ENCODE results near the gene TM9SF4.
"Not testable (repeated sequence)": the region's sequence is repeated elsewhere in the genome, so short reads cannot be mapped to it uniquely, and the experiment has no call there.

TM9SF4 gene

DNA sequence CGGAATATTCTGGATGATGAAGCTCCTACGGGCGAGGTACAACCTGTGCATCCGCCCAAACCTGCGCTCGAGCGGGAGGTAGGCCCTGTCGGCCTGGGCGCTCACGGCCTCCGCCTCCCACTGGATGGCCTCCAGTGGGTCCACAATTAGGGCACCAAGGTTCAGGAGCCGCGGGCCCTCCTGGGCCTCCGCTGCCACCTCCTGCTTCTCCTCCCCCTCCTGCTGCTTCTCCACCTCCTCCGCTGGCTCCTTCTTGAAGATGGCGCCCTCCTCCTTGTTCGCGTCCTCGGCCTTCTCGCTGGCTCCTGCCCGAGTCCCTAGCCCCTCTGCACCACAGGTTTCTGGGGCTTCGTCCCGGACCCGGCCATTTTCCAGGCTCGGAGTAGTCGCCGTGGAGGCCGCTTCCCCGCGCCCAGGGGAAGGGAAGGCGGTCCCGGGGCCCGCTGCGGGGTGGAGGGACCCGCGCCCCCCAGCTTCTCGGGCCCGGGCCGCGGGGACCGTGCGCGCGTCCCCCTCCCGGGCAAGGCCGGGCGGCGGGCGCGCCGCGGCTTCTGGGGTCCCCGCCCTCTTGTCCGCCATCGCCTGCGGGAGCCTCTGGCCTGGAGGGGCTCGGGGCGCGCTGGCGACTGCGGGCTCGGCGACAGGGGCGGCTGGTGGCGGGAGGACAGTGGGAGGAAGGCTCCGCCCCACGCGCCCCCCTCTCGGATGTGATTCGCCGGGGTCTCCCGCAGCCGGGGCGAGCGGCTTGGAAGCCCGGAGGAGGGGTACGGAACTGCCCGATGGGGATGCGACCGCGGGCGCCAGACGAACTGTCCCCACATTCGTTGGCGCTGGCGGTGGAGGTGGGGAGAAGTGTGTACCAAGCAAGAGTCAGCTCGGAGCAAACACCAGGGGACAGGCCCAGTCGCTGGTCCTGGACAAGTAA lies 80.4 kb downstream of the TM9SF4 start:
- DNase-seq (ENCODE audit: low read depth in 2 of 3, low spot score in 1 of 3), result peak in 1 of 3 donors; percentile 33

DNA sequence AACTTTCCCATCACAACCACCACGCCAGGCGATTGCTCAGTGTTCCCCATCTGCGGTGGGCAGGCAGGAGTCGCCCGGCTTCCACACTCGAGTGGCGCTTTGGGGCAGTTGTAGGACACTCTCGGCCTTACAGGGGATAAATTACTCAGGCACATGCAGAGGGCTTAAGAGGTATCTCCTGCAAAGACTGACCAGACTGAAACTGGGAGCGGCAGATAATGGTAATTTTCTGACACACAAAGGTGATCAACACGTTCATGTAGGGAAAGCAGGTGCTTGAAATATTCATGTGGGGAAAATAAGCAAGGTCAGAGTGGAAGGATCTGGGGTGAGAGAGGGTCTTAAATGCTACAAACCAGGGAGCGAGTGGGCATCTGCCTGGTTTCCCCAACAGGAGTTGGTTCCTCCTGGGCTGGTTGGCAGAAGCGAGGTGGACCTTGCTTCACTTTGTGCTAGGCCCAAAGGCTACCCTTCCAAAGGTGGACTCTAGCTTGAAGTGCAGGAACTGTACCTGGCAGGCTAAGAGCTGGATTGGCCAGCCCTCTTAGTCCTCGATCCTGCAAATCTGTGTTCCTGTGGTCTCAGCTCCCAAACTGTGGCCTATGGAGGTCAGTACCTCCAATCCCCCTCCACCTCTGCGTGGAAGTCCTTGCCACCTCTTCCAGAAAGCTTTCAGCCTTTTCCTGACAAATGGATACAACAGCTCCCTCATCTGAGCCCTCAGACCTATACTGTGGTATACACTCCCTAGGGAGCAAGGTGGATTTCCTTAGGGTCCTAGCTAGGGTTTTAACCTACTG lies 81.3 kb downstream of the TM9SF4 start:
- DNase-seq (ENCODE audit: low read depth in 2 of 3, low spot score in 1 of 3), result no peak

DNA sequence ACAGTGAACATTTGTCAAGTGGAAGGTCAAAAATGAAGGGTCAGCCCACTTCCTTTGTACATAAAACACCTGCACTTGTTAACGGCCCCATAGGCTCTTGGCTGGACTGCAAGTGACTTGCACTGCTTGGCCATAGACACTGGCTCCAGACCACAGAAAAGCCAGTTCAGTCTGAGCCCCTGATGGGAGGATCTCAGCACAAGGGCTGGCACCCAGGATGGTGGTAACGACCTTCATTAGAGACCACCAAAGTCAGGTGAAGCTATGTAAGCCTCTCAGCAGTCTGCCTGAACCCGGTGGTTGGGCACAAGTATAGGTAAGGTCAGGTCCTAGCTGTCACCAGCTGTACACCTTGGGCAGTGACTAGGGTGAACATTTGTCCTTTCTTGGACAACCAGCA lies 81.9 kb downstream of the TM9SF4 start:
- DNase-seq (ENCODE audit: low read depth in 2 of 3, low spot score in 1 of 3), result no peak

GRCh38 chr20:32191873-32192272 lies 82.4 kb downstream of the TM9SF4 start:
- no peak for DNase-seq (ENCODE audit: low read depth in 2 of 3, low spot score in 1 of 3)

- DNase-seq (ENCODE audit: low read depth in 2 of 3, low spot score in 1 of 3), result no peak
These were observed 83.2 kb downstream of the TM9SF4 start for GRCh38 chr20:32192698-32193097.

- not testable (repeated sequence) for DNase-seq (ENCODE audit: low read depth in 2 of 3, low spot score in 1 of 3)
These were observed 83.8 kb downstream of the TM9SF4 start for GRCh38 chr20:32193336-32193735.

- DNase-seq (ENCODE audit: low read depth in 2 of 3, low spot score in 1 of 3), result no peak
These were observed 84.5 kb downstream of the TM9SF4 start for GRCh38 chr20:32193996-32194395.

GRCh38 chr20:32195581-32195980 lies 86.1 kb downstream of the TM9SF4 start:
- DNase-seq (ENCODE audit: low read depth in 2 of 3, low spot score in 1 of 3), result no peak

DNA sequence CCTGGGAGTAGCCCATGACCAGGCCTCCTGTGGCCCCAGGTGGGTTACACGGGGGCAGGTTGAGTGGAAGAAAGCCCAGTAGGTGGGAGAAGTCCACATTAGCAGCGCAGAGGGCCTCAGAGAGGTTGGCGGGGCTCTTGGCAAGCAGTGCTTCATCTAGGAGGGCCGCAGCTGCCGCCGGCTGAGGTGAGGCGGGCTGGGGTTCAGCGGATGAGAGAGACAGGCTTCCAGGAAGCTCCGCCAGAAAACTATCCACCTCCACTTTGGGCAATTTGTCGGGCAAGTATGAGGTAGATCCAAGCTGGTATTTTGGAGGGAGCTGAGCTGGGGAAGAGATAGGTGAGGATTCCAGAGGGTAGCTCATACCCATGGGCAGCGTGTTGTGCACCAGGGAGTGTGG lies 87.1 kb downstream of the TM9SF4 start:
- DNase-seq (ENCODE audit: low read depth in 2 of 3, low spot score in 1 of 3), result not testable (repeated sequence)

DNA sequence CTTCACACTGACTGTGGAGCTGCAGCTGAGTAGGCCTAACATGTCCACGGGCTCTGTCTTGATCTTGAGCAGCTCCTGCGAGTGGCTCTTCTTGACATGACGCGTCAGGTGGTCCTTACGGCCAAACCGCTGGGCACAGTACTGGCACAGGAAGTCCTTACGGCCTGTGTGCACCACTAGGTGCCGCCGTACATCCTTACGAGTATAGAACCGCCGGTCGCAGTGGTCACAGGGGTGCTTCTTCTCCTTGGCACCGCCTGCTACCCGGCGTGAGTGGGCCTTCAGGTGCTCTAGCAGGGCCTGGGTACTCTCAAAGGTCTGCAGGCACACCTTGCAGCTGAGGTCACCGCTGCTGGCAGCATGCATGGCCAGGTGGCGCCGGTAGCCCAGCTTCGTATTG lies 87.6 kb downstream of the TM9SF4 start:
- DNase-seq (ENCODE audit: low read depth in 2 of 3, low spot score in 1 of 3), result not testable (repeated sequence)

GRCh38 chr20:32199006-32199405 lies 89.5 kb downstream of the TM9SF4 start:
- no peak for DNase-seq (ENCODE audit: low read depth in 2 of 3, low spot score in 1 of 3)

DNA sequence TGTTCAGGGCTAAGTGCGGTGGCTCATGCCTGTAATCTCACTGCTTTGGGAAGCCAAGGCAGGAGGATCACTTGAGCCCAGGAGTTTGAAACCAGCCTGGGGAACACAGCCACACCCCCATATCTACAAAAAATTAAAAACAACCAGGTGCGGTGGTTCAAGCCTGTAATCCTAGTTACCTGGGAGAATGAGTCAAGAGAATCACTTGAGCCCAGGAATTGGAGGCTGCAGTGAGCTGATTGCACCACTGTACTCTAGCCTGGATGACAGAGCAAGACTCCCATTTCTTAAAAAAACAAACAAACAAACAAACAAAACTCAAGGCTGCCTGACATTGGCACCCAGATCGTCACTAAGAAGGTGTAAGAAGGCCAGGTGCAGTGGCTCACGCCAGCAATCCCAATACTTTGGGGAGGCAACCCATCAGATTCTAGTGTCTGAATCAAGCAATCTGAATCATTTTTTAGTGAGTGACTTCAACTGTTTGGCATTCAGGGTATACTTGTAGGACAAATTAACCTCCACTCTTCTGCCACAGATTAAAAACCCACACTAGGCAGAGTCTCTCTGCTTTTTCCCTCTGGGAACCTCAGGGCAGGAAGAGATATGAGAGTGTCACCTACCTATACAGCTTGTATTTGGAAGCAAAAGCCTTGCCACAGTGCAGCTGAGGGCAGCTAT lies 91.9 kb downstream of the TM9SF4 start:
- DNase-seq (ENCODE audit: low read depth in 2 of 3, low spot score in 1 of 3), result no peak

DNA sequence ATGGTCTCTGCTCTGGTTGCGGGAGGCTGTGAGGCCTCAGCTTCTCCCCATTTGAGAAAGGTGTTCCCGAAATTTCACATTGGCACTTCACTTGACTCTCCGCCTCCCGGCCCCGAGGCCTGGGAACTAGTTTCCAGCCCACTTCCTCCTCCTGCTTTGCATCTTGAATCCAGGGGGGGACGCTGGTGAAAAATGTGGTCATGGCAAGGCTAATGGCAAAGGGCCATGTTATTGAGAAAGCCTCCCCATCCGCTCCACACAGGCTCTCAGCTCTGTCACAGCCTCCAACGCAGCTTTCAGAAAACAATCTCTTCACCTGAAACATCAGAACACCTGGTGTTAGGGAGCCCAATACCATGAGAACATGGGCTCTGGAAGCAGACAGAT lies 92.5 kb downstream of the TM9SF4 start:
- DNase-seq (ENCODE audit: low read depth in 2 of 3, low spot score in 1 of 3), result no peak

DNA sequence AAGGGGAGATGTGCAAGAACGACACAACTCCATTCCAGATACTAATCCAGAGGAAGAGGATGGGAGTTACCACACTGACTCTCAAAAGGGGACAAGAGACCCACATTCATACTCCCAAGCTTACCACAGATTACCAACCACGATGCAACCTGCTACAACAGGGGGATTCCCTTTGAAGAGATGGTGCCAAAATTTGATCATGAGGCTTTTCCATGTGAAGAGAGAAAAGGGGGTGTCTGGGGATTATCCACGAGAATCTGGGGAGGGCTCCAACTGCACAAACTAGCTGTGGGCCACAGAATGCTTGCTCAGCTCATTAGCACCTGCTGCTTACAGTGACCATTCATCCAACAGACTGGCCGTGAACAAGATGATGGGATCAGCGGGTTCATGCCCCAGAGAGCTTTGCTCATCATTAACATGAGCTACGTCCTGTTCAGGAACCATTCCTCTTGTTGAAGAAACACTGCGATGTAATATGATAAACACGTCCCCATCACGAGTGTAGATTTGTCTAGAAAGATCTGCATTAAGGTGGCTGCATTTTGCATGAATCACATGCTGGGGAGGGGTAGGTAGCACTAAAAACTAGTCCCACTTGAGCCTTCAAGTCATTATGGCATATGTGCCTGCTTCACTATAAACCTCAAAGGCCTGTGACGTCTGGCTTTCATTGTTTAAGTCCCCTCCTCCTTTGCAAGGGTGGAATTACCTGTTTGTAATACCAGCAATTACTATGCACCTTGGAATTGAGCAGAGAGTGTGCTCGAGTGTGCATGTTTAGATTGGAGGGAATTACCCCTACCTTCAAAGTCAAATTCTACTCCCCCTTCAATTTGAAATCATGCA lies 94.1 kb downstream of the TM9SF4 start:
- peak in 1 of 3 donors; percentile 54 for DNase-seq (ENCODE audit: low read depth in 2 of 3, low spot score in 1 of 3)

- peak; percentile 70 to 83 (median 73) for DNase-seq (ENCODE audit: low read depth in 2 of 3, low spot score in 1 of 3)
These were observed 94.9 kb downstream of the TM9SF4 start for GRCh38 chr20:32204205-32205109.

GRCh38 chr20:32205110-32205842 lies 95.8 kb downstream of the TM9SF4 start:
- DNase-seq (ENCODE audit: low read depth in 2 of 3, low spot score in 1 of 3), result no peak

DNA sequence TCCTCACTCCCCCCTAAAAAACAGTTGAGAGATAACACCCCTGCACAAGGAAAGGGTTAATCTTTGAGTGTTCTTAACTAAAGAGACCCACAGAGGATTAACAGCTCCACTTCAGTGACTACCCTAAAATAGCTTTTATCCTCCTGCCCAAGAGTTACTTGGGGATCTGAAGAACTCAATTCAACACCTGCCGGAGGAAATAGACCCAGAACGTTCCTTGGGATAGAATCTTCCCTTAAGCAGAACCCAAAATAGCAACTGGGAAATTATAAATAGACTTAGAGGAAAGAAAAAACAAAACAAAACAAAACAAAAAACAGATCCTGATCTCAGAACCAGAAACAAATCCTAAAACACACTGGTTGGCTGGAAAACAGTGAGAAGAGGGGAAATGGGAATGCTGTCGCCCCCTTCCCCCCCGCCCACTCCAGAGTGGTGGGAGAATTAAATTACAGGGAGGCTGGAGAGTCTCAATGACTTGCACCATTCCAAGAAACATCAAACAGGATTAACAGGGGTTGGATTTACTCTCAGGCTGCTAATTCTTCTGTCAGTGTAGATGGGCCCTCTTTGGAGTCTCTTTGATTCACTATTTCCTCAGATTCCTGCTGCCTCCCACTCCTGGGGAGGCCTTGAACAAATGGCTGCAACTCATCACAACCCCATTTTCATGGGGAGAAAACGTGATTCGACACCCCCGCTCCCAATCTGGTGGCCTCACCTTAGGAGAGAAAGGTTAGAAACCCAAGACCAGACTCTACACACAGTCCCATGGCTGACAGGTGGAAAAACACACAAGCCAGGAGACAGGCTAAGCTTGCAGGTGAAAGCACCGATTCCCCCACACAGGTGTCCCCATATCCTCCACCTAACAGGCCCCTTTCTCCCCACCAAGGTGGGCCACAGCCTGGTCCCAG lies 96.6 kb downstream of the TM9SF4 start:
- no peak for DNase-seq (ENCODE audit: low read depth in 2 of 3, low spot score in 1 of 3)
